Measurements from ENCODE around the gene ANKRD40.

ANKRD40 gene

GRCh38 chr17:50672831-50673551 lies 34.7 kb downstream of the ANKRD40 start:
- Histone ChIP-seq H3K79me2 (ENCODE audit: insufficient read depth, low read length) (no peaks in the 10 kb centered on the region), H4K20me1 (ENCODE audit: insufficient read depth, low read length) (no peaks in the 10 kb centered on the region), H3K9me2 (ENCODE audit: low read depth, low read length) (no peaks in the 10 kb centered on the region), H3K9ac (ENCODE audit: low read length) (no peak overlapping the region), H3K4me2 (ENCODE audit: low read length) (no peak overlapping the region), H2AFZ (ENCODE audit: low read length) (no peak overlapping the region), H3K27me3 (ENCODE audit: insufficient read depth, low read length) (0 out of 2 replicates have a peak, but pooled peaks cover 4% of the 10 kb centered on the region), H3K36me3 (ENCODE audit: insufficient read depth, low read length) (no peaks in the 10 kb centered on the region), H3K9me3 (ENCODE audit: low read length) (no peaks in the 10 kb centered on the region), H3K27ac (ENCODE audit: low read depth, low read length, poor library complexity, severe bottlenecking) (no peak overlapping the region), H3K4me1 (ENCODE audit: insufficient read depth, low read length, severe bottlenecking) (no peaks in the 10 kb centered on the region), H3K4me3 (ENCODE audit: low read depth, low read length, poor library complexity, severe bottlenecking) (no peak overlapping the region), H3F3A (ENCODE audit: insufficient read depth, low read length) (no peaks in the 10 kb centered on the region)
- TF ChIP-seq CTCF (IDR thresholded peaks at IDR 0.05; ENCODE audit: low read length), result no peak
- TF ChIP-seq EZH2 (IDR thresholded peaks at IDR 0.05; ENCODE audit: borderline replicate concordance, low read length), result no peak

- H3K4me1 ChIP-seq (ENCODE audit: insufficient read depth, low read length, severe bottlenecking), result no peaks in the 10 kb centered on the region
- no peak overlapping the region for H3K27ac ChIP-seq (ENCODE audit: low read depth, low read length, poor library complexity, severe bottlenecking)
- no peak overlapping the region for H3K4me3 ChIP-seq (ENCODE audit: low read depth, low read length, poor library complexity, severe bottlenecking)
- H4K20me1 ChIP-seq (ENCODE audit: insufficient read depth, low read length), result no peaks in the 10 kb centered on the region
- no peaks in the 10 kb centered on the region for H3K79me2 ChIP-seq (ENCODE audit: insufficient read depth, low read length)
- no peaks in the 10 kb centered on the region for H3F3A ChIP-seq (ENCODE audit: insufficient read depth, low read length)
- no peaks in the 10 kb centered on the region for H3K9me2 ChIP-seq (ENCODE audit: low read depth, low read length)
- H3K4me2 ChIP-seq (ENCODE audit: low read length), result no peak overlapping the region
- H2AFZ ChIP-seq (ENCODE audit: low read length), result no peak overlapping the region
- TF ChIP-seq EZH2 (IDR thresholded peaks at IDR 0.05; ENCODE audit: borderline replicate concordance, low read length) (no peak), CTCF (IDR thresholded peaks at IDR 0.05; ENCODE audit: low read length) (no peak)
- H3K27me3 ChIP-seq (ENCODE audit: insufficient read depth, low read length), result 0 out of 2 replicates have a peak, but pooled peaks cover 4% of the 10 kb centered on the region
- no peak overlapping the region for H3K9ac ChIP-seq (ENCODE audit: low read length)
- H3K9me3 ChIP-seq (ENCODE audit: low read length), result no peaks in the 10 kb centered on the region
- no peaks in the 10 kb centered on the region for H3K36me3 ChIP-seq (ENCODE audit: insufficient read depth, low read length)
These were observed 35.6 kb downstream of the ANKRD40 start for GRCh38 chr17:50672071-50672470.

GRCh38 chr17:50668838-50669581 lies 38.7 kb downstream of the ANKRD40 start:
- H3K4me3 ChIP-seq (ENCODE audit: low read depth, low read length, poor library complexity, severe bottlenecking), result no peak overlapping the region
- no peak overlapping the region for H2AFZ ChIP-seq (ENCODE audit: low read length)
- no peaks in the 10 kb centered on the region for H3K79me2 ChIP-seq (ENCODE audit: insufficient read depth, low read length)
- H3K36me3 ChIP-seq (ENCODE audit: insufficient read depth, low read length), result no peaks in the 10 kb centered on the region
- H3K27ac ChIP-seq (ENCODE audit: low read depth, low read length, poor library complexity, severe bottlenecking), result no peak overlapping the region
- no peak overlapping the region for H3K9ac ChIP-seq (ENCODE audit: low read length)
- H3K27me3 ChIP-seq (ENCODE audit: insufficient read depth, low read length), result 0 out of 2 replicates have a peak, but pooled peaks cover 4% of the 10 kb centered on the region
- no peak overlapping the region for H3K4me2 ChIP-seq (ENCODE audit: low read length)
- H3K9me2 ChIP-seq (ENCODE audit: low read depth, low read length), result no peaks in the 10 kb centered on the region
- TF ChIP-seq CTCF (IDR thresholded peaks at IDR 0.05; ENCODE audit: low read length) (no peak), EZH2 (IDR thresholded peaks at IDR 0.05; ENCODE audit: borderline replicate concordance, low read length) (no peak)
- no peaks in the 10 kb centered on the region for H3K9me3 ChIP-seq (ENCODE audit: low read length)
- no peaks in the 10 kb centered on the region for H3K4me1 ChIP-seq (ENCODE audit: insufficient read depth, low read length, severe bottlenecking)
- H4K20me1 ChIP-seq (ENCODE audit: insufficient read depth, low read length), result no peaks in the 10 kb centered on the region
- H3F3A ChIP-seq (ENCODE audit: insufficient read depth, low read length), result no peaks in the 10 kb centered on the region

All from OCI-LY1 (cell line).